H1 (cell line): ENCODE data around the gene SPDYE16. TPM values are rescaled to one million over a fixed set of nuclear protein-coding genes. Genes with fewer than 3 reads are reported as not detected.
"Not testable (repeated sequence)": the region's sequence is repeated elsewhere in the genome, so short reads cannot be mapped to it uniquely, and the experiment has no call there.

Experiments used
- CTCF ChIA-PET: fragments of 300-600 bp; sonication (Branson Sonifier 250); formaldehyde crosslinking; loops from one replicate; lab custom pipeline; 2021; ENCODE audit not compliant: partially characterized antibody; lab: Charles Lee
- POLR2A ChIA-PET: fragments of 300-600 bp; sonication (Branson Sonifier 250); formaldehyde crosslinking; loops from one replicate; lab custom pipeline; 2021; ENCODE audit warnings: inconsistent platforms; ENCODE audit not compliant: partially characterized antibody; lab: Charles Lee
- DNase-seq, 2 experiments: peaks; one replicate each; pipeline versions ENCODE4 v3.0.0 to v3.0.0-alpha.2; 2010 to 2022; ENCODE audit warnings: low spot score in 2 of 2, low read depth in 1 of 2, mixed read lengths in 1 of 2
- FAIRE-seq: peaks from 2 replicates; lab custom pipeline; 2011; peaks lifted over from hg19 to GRCh38; lab: Jason Lieb, UNC
- H2AFZ ChIP-seq: 2 replicates; pipeline ENCODE4 v1.8.1; 2012; ENCODE audit warnings: low read length, inconsistent platforms
- H2AK5ac ChIP-seq: 2 replicates; pipeline ENCODE4 v1.6.1; 2013; ENCODE audit warnings: low read depth, low read length
- H2BK120ac ChIP-seq: replicated peaks from 2 replicates; pipeline ENCODE3; 2013; ENCODE audit warnings: low read depth, low read length, inconsistent platforms
- H2BK12ac ChIP-seq: 2 replicates; pipeline ENCODE4 v1.6.1; 2013; ENCODE audit warnings: low read depth, low read length
- H2BK15ac ChIP-seq: 2 replicates; pipeline ENCODE4 v1.6.1; 2013; ENCODE audit warnings: low read length
- H2BK20ac ChIP-seq: 2 replicates; pipeline ENCODE4 v1.6.1; 2013; ENCODE audit warnings: low read length
- H2BK5ac ChIP-seq: 2 replicates; pipeline ENCODE4 v1.6.1; 2013; ENCODE audit warnings: low read depth, low read length
- H3K14ac ChIP-seq: 2 replicates; pipeline ENCODE4 v1.6.1; 2013; ENCODE audit warnings: inconsistent platforms; ENCODE audit not compliant: insufficient read length
- H3K18ac ChIP-seq: 2 replicates; pipeline ENCODE4 v1.6.1; 2013; ENCODE audit warnings: low read length; ENCODE audit errors: extremely low read depth
- H3K23ac ChIP-seq: 2 replicates; pipeline ENCODE4 v1.6.1; 2013; ENCODE audit warnings: inconsistent platforms; ENCODE audit not compliant: insufficient read length
- H3K23me2 ChIP-seq: 2 replicates; pipeline ENCODE4 v1.6.1; 2013; ENCODE audit warnings: low read depth, low read length
- H3K27ac ChIP-seq: 2 replicates; pipeline ENCODE4 v1.6.1; 2011; ENCODE audit warnings: low read depth, low read length, inconsistent platforms
- H3K27me3 ChIP-seq, 4 experiments: replicated peaks in 1 of 4; 1 replicate in 1 of 4; 2 replicates in 3 of 4; pipeline versions ENCODE4 v1.6.1 to v1.8.1; 2011 to 2013; ENCODE audit warnings: low read length in 3 of 4, mild to moderate bottlenecking in 3 of 4, inconsistent platforms in 2 of 4, mixed read lengths in 2 of 4, moderate library complexity in 1 of 4; ENCODE audit not compliant: control insufficient read depth in 3 of 4, insufficient read depth in 3 of 4; ENCODE audit errors: extremely low read depth in 1 of 4
- H3K36me3 ChIP-seq, 4 experiments: 2 replicates each; pipeline versions ENCODE4 v1.6.1 to v1.8.1; 2011 to 2013; ENCODE audit warnings: mild to moderate bottlenecking in 4 of 4, low read length in 3 of 4, moderate library complexity in 2 of 4, control low read depth in 1 of 4, inconsistent platforms in 1 of 4; ENCODE audit not compliant: insufficient read depth in 4 of 4, control insufficient read depth in 2 of 4
- H3K4ac ChIP-seq: replicated peaks from 2 replicates; pipeline ENCODE3; 2013; ENCODE audit warnings: low read length, low read depth, mixed read lengths, inconsistent platforms; ENCODE audit not compliant: insufficient read length
- H3K4me1 ChIP-seq, 4 experiments: replicated peaks in 1 of 4; 1 replicate in 1 of 4; 2 replicates in 3 of 4; pipeline versions ENCODE4 v1.6.1 to v1.8.1; 2011 to 2013; ENCODE audit warnings: low read length in 3 of 4, inconsistent platforms in 2 of 4, mixed read lengths in 1 of 4; ENCODE audit not compliant: insufficient read depth in 4 of 4, control insufficient read depth in 3 of 4
- H3K4me2 ChIP-seq, 2 experiments: 2 replicates each; pipeline versions ENCODE4 v1.6.1 to v1.8.1; 2011 to 2013; ENCODE audit warnings: low read depth in 2 of 2, low read length in 2 of 2, control low read depth in 1 of 2, inconsistent platforms in 1 of 2, mild to moderate bottlenecking in 1 of 2; ENCODE audit not compliant: insufficient read depth in 1 of 2
- H3K4me3 ChIP-seq, 4 experiments: fragments of 200-600, 300-600 bp in 1 of 4; sonication (generic), shearing (Covaris generic), sonication (Bioruptor Twin) in 1 of 4; 2 replicates each; pipeline versions ENCODE4 v1.5.1 to v1.8.1; 2011 to 2016; ENCODE audit warnings: low read length in 4 of 4, low read depth in 3 of 4, control low read depth in 2 of 4, inconsistent platforms in 2 of 4, mild to moderate bottlenecking in 2 of 4, mixed read lengths in 1 of 4, moderate library complexity in 1 of 4; ENCODE audit not compliant: insufficient read depth in 2 of 4; ENCODE audit errors: extremely low read depth in 1 of 4
- H3K56ac ChIP-seq: replicated peaks from 2 replicates; pipeline ENCODE3; 2013; ENCODE audit warnings: low read depth, mild to moderate bottlenecking, mixed read lengths, low read length, inconsistent platforms; ENCODE audit not compliant: insufficient read length
- H3K79me1 ChIP-seq: 2 replicates; pipeline ENCODE4 v1.6.1; 2013; ENCODE audit warnings: low read depth, low read length, control low read depth
- H3K79me2 ChIP-seq, 2 experiments: 2 replicates each; pipeline versions ENCODE4 v1.6.1 to v1.8.1; 2012 to 2013; ENCODE audit warnings: low read length in 2 of 2, mild to moderate bottlenecking in 2 of 2, inconsistent platforms in 1 of 2; ENCODE audit not compliant: insufficient read depth in 2 of 2, control insufficient read depth in 1 of 2
- H3K9ac ChIP-seq, 4 experiments: replicated peaks in 1 of 4; 1 replicate in 1 of 4; 2 replicates in 3 of 4; pipeline versions ENCODE4 v1.6.1 to v1.8.1; 2011 to 2013; ENCODE audit warnings: low read depth in 3 of 4, low read length in 3 of 4, control low read depth in 2 of 4, mild to moderate bottlenecking in 2 of 4, moderate library complexity in 2 of 4, inconsistent platforms in 1 of 4; ENCODE audit errors: extremely low read depth in 1 of 4
- H3K9me3 ChIP-seq, 2 experiments: 2 replicates each; pipeline versions ENCODE4 v1.6.1 to v1.8.1; 2012 to 2013; ENCODE audit warnings: mild to moderate bottlenecking in 2 of 2, moderate library complexity in 2 of 2, control low read depth in 1 of 2, inconsistent platforms in 1 of 2, low read depth in 1 of 2, low read length in 1 of 2, mixed read lengths in 1 of 2; ENCODE audit not compliant: insufficient read depth in 2 of 2
- H4K20me1 ChIP-seq, 2 experiments: replicated peaks in 1 of 2; 2 replicates each; pipeline versions ENCODE3 to v1.8.1; 2011 to 2013; ENCODE audit warnings: inconsistent platforms in 2 of 2, low read length in 2 of 2, mild to moderate bottlenecking in 1 of 2; ENCODE audit not compliant: insufficient read depth in 2 of 2, control insufficient read depth in 1 of 2
- H4K5ac ChIP-seq: 2 replicates; pipeline ENCODE4 v1.6.1; 2013; ENCODE audit warnings: low read length, low read depth, mixed read lengths, inconsistent platforms; ENCODE audit not compliant: insufficient read length
- H4K8ac ChIP-seq: 2 replicates; pipeline ENCODE4 v1.8.0; 2013; ENCODE audit warnings: mild to moderate bottlenecking, moderate library complexity, low read length, inconsistent platforms; ENCODE audit not compliant: insufficient read depth; ENCODE audit errors: extremely low read depth
- H4K91ac ChIP-seq: replicated peaks from 2 replicates; pipeline ENCODE3; 2013; ENCODE audit warnings: low read length, mixed read lengths, inconsistent platforms; ENCODE audit not compliant: insufficient read length
- WGBS, 2 experiments: shearing (Covaris generic) in 1 of 2; methylation state at CpG; one replicate each; pipeline versions ENCODE4 v1.1.6 to v1.1.7; 2013 to 2015; ENCODE audit warnings: low lambda C conversion rate in 2 of 2, mixed read lengths in 2 of 2, inconsistent platforms in 1 of 2, low coverage in 1 of 2, missing lambda C conversion rate in 1 of 2; ENCODE audit not compliant: insufficient replicate concordance in 2 of 2, insufficient coverage in 1 of 2, insufficient read length in 1 of 2; ENCODE audit errors: extremely low coverage in 1 of 2, missing lambda C conversion rate in 1 of 2; 5-methylcytosine and 5-hydroxymethylcytosine counted together
- polyA plus RNA-seq, 7 experiments: library from polyadenylated mRNA; depleted of rRNA in 3 of 7; stranded (reverse) in 5 of 7; unstranded in 2 of 7; fragments of >200 nt in 5 of 7; fragments of 200-250 nt in 2 of 7; gene quantifications; 1 replicate in 5 of 7; 2 replicates in 1 of 7; 4 replicates in 1 of 7; pipeline versions ENCODE4 v1.2.1 to v1.2.3, GENCODE V29; 2011 to 2013; ENCODE audit warnings: missing spikeins in 2 of 7, mixed read lengths in 2 of 7
- total RNA-seq: library from RNA; stranded (reverse); fragmentation: NEBNext Ultra II Directional; extraction: Animal tissue kit (Norgen Biotek cat#: 25700); gene quantifications from 2 replicates; pipeline ENCODE4 v1.2.1, GENCODE V29; 2021

SPDYE16 gene
- total and polyA plus RNA-seq, 2 of the 8 experiments (the other 6 are each of a cell fraction or from before 2014, with no cell fraction given), result not detected

DNA sequence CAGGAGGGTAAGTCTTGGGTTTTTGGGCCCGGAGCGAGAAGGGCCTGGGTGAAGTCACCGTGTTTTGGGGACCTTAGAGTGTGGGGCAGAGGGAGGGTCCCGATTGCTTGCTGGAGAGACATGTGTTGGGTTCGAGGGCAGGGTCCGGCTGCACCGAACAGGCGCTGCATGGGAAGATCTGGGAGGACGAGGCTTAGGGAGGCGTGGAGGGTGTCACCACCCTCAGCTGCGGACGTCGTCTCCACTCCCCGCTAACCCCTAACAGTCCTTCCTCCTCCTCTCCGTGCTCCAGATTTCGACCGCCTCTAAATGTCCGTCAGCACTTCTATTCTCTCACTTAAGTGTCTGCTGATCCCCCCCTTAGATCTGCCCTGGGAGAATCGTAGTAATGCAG lies 6.8 kb upstream of the SPDYE16 start:
- Histone ChIP-seq H3K27ac (peak overlapping the region; percentile 45; the same call in 1 of the 2 replicates), H3K4me2 (peak overlapping the region; percentile 66 to 69), H3K4me3 (peak overlapping the region; percentile 64 to 79 (median 74)), H3K79me2 (peaks cover 0 to 11% of the 10 kb centered on the region in 2 experiments; a peak in 2 of 4 replicates), H3K9ac (peak overlapping the region; percentile 29 to 91 (median 52); a peak in 4 of 7 replicates)
- WGBS, 2 experiments, result 3% methylated on average over 15 of the region's 19 CpGs; no CpG with 5 or more reads in 1 of the 2 experiments
- H3K36me3 ChIP-seq, H2BK5ac ChIP-seq, H3K56ac ChIP-seq, H2AK5ac ChIP-seq, DNase-seq, H3K27me3 ChIP-seq, H3K4me1 ChIP-seq, H3K4ac ChIP-seq, H3K9me3 ChIP-seq, H2BK20ac ChIP-seq, H4K8ac ChIP-seq, H2BK120ac ChIP-seq, H3K14ac ChIP-seq, H3K23me2 ChIP-seq, FAIRE-seq, H4K20me1 ChIP-seq, H3K79me1 ChIP-seq, H2BK12ac ChIP-seq, POLR2A ChIA-PET, H2BK15ac ChIP-seq, H4K5ac ChIP-seq, H2AFZ ChIP-seq, H4K91ac ChIP-seq, H3K23ac ChIP-seq, CTCF ChIA-PET, H3K18ac ChIP-seq: not testable (repeated sequence)
